Gastroesophageal sphincter (tissue), 4 donors: Measurements from ENCODE around the gene ELL. TPM values are rescaled to one million over a fixed set of nuclear protein-coding genes. Genes with fewer than 3 reads are reported as not detected.
"Not testable (repeated sequence)": the region's sequence is repeated elsewhere in the genome, so short reads cannot be mapped to it uniquely, and the experiment has no call there.

Experiments
- ATAC-seq: fragments of 150-250 bp; one replicate; pipeline ENCODE4 v1.9.1; 2016; ENCODE audit warnings: mild to moderate bottlenecking, moderate library complexity
- H3K27ac ChIP-seq, 4 donors: fragments of 200-600 bp; sonication (generic) in 3 of 4; 1 replicate in 3 of 4; 2 replicates in 1 of 4; pipeline ENCODE4 v1.5.1; 2016 to 2019
- H3K27me3 ChIP-seq: fragments of 200-600 bp; sonication (generic); one replicate; pipeline ENCODE4 v1.5.1; 2019
- H3K36me3 ChIP-seq, 2 donors: fragments of 200-600 bp; sonication (generic); one replicate each; pipeline ENCODE4 v1.5.1; 2019; ENCODE audit warnings: control low read depth in 1 of 2
- H3K4me1 ChIP-seq, 3 donors: fragments of 200-600 bp; sonication (generic); 1 replicate in 2 of 3; 2 replicates in 1 of 3; pipeline ENCODE4 v1.5.1; 2016 to 2019; ENCODE audit warnings: control low read depth in 2 of 3
- H3K4me3 ChIP-seq, 2 donors: fragments of 200-600 bp; sonication (generic); one replicate each; pipeline ENCODE4 v1.5.1; 2019; ENCODE audit warnings: mild to moderate bottlenecking in 1 of 2, moderate library complexity in 1 of 2
- H3K9me3 ChIP-seq, 3 donors: fragments of 200-600 bp; sonication (generic); one replicate each; pipeline ENCODE4 v1.5.1; 2017 to 2019; ENCODE audit warnings: control low read depth in 2 of 3
- EP300 ChIP-seq: sonication (generic); formaldehyde crosslinking; IDR thresholded peaks from one replicate; pipeline ENCODE4 v1.6.1; 2017; ENCODE audit warnings: antibody characterized with exemption, mild to moderate bottlenecking
- POLR2A ChIP-seq, 2 donors: fragments of 450-650 bp; IDR thresholded peaks; one replicate each; pipeline ENCODE4 v1.6.1; 2017; ENCODE audit warnings: antibody characterized with exemption in 2 of 2, mild to moderate bottlenecking in 2 of 2, moderate library complexity in 1 of 2
- POLR2AphosphoS5 ChIP-seq: sonication (generic); formaldehyde crosslinking; IDR thresholded peaks from one replicate; pipeline ENCODE4 v1.6.1; 2017; ENCODE audit warnings: antibody characterized with exemption
- WGBS, 2 donors: methylation state at CpG; one replicate each; pipeline ENCODE4 v1.1.5; 2018; ENCODE audit warnings: low coverage in 1 of 2; 5-methylcytosine and 5-hydroxymethylcytosine counted together
- total RNA-seq, 4 donors: library from RNA; depleted of rRNA; stranded (reverse); fragments of >200 nt; gene quantifications; one replicate each; pipeline ENCODE4 v1.1.0, GENCODE V29; 2016
- TF ChIP-seq, protein P1 (sequence below), 4 experiments: fragments of 200-600 bp in 2 of 4; fragments of 450-650 bp in 2 of 4; sonication (generic) in 1 of 4; IDR thresholded peaks; one replicate each; pipeline ENCODE4 v1.5.1; 2017 to 2019; ENCODE audit warnings: antibody characterized with exemption in 4 of 4, mild to moderate bottlenecking in 2 of 4, moderate library complexity in 2 of 4

The ELL gene
- total RNA-seq, 4 donors from 2014 or later: 12.5 to 19.0 (median 14.7) TPM

DNA sequence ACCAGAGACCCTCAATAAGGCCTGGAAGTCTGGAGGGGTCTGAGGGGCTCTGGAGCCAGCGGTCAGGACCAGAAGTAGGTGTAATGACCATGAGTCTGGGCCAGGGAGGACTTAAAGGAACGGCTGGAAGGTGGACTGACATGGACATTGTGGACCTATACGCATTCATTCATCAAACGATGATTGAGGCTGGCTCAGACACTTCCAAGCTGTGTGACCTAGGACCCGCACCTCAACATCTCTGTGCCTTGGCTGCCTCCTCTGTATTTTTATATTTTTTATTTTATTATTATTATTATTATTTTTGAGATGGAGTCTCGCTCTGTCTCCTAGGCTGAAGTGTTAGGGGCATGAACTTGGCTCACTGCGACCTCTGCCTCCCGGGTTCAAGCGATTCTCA lies 115.1 kb downstream of the ELL start:
- Histone ChIP-seq H3K4me3 (no peak overlapping the region), H3K4me1 (peaks cover 0 to 7% (median 0%) of the 10 kb centered on the region in 3 donors), H3K36me3 (no peaks in the 10 kb centered on the region), H3K27me3 (no peaks in the 10 kb centered on the region), H3K9me3 (no peaks in the 10 kb centered on the region), H3K27ac (no peak overlapping the region)
- no peak for ATAC-seq
- 83 to 94% methylated on average over 5 to 9 of the region's 9 CpGs for WGBS, 2 donors
- TF ChIP-seq POLR2A (IDR thresholded peaks at IDR 0.05) (no peak), EP300 (no peak), POLR2AphosphoS5 (no peak)
- TF ChIP-seq, protein P1, sequence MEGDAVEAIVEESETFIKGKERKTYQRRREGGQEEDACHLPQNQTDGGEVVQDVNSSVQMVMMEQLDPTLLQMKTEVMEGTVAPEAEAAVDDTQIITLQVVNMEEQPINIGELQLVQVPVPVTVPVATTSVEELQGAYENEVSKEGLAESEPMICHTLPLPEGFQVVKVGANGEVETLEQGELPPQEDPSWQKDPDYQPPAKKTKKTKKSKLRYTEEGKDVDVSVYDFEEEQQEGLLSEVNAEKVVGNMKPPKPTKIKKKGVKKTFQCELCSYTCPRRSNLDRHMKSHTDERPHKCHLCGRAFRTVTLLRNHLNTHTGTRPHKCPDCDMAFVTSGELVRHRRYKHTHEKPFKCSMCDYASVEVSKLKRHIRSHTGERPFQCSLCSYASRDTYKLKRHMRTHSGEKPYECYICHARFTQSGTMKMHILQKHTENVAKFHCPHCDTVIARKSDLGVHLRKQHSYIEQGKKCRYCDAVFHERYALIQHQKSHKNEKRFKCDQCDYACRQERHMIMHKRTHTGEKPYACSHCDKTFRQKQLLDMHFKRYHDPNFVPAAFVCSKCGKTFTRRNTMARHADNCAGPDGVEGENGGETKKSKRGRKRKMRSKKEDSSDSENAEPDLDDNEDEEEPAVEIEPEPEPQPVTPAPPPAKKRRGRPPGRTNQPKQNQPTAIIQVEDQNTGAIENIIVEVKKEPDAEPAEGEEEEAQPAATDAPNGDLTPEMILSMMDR (IDR thresholded peaks at IDR 0.05): no peak

DNA sequence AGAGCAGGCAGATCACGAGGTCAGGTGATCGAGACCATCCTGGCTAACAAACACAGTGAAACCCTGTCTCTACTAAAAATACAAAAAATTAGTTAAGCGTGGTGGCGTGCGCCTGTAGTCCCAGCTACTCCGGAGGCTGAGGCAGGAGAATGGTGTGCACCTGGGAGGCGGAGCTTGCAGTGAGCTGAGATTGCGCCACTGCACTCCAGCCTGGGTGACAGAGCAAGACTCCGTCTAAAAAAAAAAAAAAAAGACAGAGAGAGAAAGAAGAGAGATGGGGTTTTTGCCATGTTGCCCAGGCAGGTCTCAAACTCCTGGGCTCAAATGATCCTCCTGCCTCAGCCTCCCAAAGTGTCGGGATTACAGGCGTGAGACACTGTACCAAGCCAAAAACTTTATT lies 116.1 kb downstream of the ELL start:
- not testable (repeated sequence) for H3K4me3 ChIP-seq, H3K9me3 ChIP-seq, H3K27ac ChIP-seq, H3K36me3 ChIP-seq, H3K4me1 ChIP-seq, H3K27me3 ChIP-seq, ATAC-seq
- WGBS, 2 donors: 89 to 91% methylated on average over 6 to 9 of the region's 11 CpGs

DNA sequence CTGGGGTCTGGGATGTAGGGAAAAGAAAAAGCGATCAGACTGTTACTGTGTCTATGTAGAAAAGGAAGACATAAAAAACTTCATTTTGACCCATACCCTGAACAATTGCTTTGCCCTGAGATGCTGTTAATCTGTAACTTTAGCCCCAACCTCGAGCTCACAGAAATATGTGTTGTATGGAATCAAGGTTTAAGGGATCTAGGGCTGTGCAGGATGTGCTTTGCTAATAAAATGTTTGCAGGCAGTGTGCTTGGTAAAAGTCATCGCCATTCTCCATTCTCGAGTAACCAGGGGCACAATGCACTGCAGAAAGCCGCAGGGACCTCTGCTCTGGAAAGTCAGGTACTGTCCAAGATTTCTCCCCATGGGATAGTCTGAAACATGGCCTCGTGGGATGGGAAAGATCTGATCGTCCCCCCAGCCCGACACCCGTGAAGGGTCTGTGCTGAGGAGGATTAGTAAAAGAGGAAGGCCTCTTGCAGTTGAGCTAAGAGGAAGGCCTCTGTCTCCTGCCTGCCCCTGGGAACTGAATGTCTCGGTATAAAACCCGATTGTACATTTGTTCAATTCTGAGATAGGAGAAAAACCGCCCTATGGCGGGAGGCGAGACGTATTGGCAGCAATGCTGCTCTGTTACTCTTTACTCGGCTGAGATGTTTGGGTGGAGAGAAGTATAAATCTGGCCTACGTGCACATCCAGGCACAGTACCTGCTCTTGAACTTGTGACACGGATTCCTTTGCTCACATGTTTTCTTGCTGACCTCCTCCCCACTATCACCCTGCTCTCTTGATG lies 119.2 kb downstream of the ELL start:
- ATAC-seq, H3K27me3 ChIP-seq, H3K36me3 ChIP-seq, H3K4me3 ChIP-seq, H3K4me1 ChIP-seq, H3K9me3 ChIP-seq: not testable (repeated sequence)
- 78 to 81% methylated on average over 4 to 11 of the region's 18 CpGs for WGBS, 2 donors
- peak overlapping the region in 1 of 4 donors; percentile 51 for H3K27ac ChIP-seq

DNA sequence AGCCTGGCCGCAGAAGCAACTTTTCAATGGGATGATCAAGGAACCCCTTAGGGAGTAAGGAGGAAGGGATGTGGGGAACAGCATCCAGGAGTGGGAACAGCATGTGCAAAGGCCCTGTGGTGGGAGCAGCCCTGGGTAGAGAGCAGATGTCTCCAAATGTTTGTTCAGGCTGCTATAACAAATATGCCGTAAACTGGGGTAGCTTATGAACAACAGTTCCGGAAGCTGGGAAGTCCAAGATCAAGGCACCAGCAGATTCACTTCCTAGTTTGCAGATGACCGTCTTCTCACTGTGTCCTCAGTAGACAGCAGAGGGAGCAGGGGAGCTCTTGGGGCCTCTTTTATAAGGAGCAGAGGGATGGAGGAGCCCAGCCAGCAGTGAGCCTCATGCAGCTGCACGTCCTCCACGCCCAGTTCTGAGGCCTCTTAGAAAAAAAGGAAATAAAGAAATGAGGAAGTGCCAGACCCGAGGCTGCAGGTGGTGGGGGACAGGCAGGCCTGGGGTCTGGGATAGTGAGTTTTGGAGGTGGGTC lies 120.2 kb downstream of the ELL start:
- no peaks in the 10 kb centered on the region for H3K36me3 ChIP-seq
- 20% methylated on average over 4 of the region's 7 CpGs; no CpG with 5 or more reads in 1 of the 2 donors for WGBS, 2 donors
- no peaks in the 10 kb centered on the region for H3K9me3 ChIP-seq
- ATAC-seq: peak; percentile 76
- H3K4me3 ChIP-seq: no peak overlapping the region
- TF ChIP-seq POLR2AphosphoS5: no peak
- TF ChIP-seq, protein P1 (IDR thresholded peaks at IDR 0.05): peak in 2 of 4 experiments; percentile 19 to 47
- peak overlapping the region in 1 of 4 donors; percentile 51 for H3K27ac ChIP-seq
- peaks cover 0 to 8% (median 0%) of the 10 kb centered on the region in 3 donors for H3K4me1 ChIP-seq
- H3K27me3 ChIP-seq: peaks cover 16% of the 10 kb centered on the region

DNA sequence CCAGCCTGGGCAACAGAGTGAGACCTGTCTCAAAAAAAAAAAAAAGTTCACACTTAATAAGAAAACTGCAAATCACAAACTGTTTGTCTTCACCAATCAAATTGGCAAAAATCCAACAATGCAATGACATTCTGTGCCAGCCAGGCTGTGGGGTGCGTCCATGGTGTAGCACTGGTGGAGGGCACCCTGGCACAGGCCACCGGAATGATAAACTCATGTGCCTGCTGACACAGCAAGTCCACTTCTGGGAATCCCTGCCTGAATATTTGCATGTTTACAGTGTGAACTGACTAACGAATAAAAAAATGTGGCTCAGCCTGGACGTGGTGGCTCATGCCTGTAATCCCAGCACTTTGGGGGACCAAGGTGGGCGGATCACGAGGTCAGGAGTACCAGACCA lies 122.9 kb downstream of the ELL start:
- Histone ChIP-seq H3K27ac (no peak overlapping the region), H3K4me1 (peaks cover 0 to 8% (median 0%) of the 10 kb centered on the region in 3 donors), H3K27me3 (peaks cover 29% of the 10 kb centered on the region), H3K36me3 (no peaks in the 10 kb centered on the region), H3K4me3 (no peak overlapping the region), H3K9me3 (no peaks in the 10 kb centered on the region)
- 31% methylated on average over 6 of the region's 6 CpGs; no CpG with 5 or more reads in 1 of the 2 donors for WGBS, 2 donors
- peak; percentile 52 for ATAC-seq
- no peak for TF ChIP-seq POLR2A (IDR thresholded peaks at IDR 0.05)
- TF ChIP-seq POLR2AphosphoS5: peak; percentile 74
- TF ChIP-seq, protein P1 (IDR thresholded peaks at IDR 0.05): no peak
- TF ChIP-seq EP300: no peak
